Glutamatergic neuron (in vitro differentiated cells): ENCODE data around the gene ABCB6. TPM values are rescaled to one million over a fixed set of nuclear protein-coding genes. Genes with fewer than 3 reads are reported as not detected.
A peak's percentile ranks its signal among the peaks of the same experiment; 100 is the strongest.

Experiments
- DNase-seq: peaks from one replicate; pipeline ENCODE4 v3.0.0; 2022
- H3K27ac Mint-ChIP-seq: one replicate; pipeline ENCODE4 v1.8.0; 2020; ENCODE audit warnings: mild to moderate bottlenecking, mixed read lengths, inconsistent platforms; ENCODE audit not compliant: unreplicated experiment
- H3K27me3 Mint-ChIP-seq: one replicate; pipeline ENCODE4 v1.8.0; 2020; ENCODE audit warnings: mild to moderate bottlenecking, moderate library complexity, mixed read lengths, inconsistent platforms; ENCODE audit not compliant: unreplicated experiment
- H3K36me3 Mint-ChIP-seq: one replicate; pipeline ENCODE4 v1.8.0; 2020; ENCODE audit warnings: mild to moderate bottlenecking, mixed read lengths, inconsistent platforms; ENCODE audit not compliant: unreplicated experiment
- H3K4me1 Mint-ChIP-seq: one replicate; pipeline ENCODE4 v1.8.0; 2020; ENCODE audit warnings: mild to moderate bottlenecking, low read depth, mixed read lengths, inconsistent platforms; ENCODE audit not compliant: unreplicated experiment
- H3K4me3 Mint-ChIP-seq: one replicate; pipeline ENCODE4 v1.8.0; 2020; ENCODE audit warnings: mild to moderate bottlenecking, mixed read lengths, inconsistent platforms; ENCODE audit not compliant: unreplicated experiment
- H3K9me3 Mint-ChIP-seq: one replicate; pipeline ENCODE4 v1.8.0; 2020; ENCODE audit warnings: mild to moderate bottlenecking, moderate library complexity, mixed read lengths, inconsistent platforms; ENCODE audit not compliant: unreplicated experiment
- total RNA-seq: library from RNA; stranded (reverse); fragmentation: NEBNext Ultra II Directional; extraction: Animal tissue kit (Norgen Biotek cat#: 25700); gene quantifications from one replicate; pipeline ENCODE4 v1.2.1, GENCODE V29; 2021; ENCODE audit not compliant: unreplicated experiment
- TF ChIP-seq, protein P1 (sequence below): fragments of 200-600 bp; sonication (generic); IDR thresholded peaks from one replicate; pipeline ENCODE4 v1.5.0; 2021; ENCODE audit not compliant: partially characterized antibody, unreplicated experiment

Gene ABCB6
- total RNA-seq, 1 donor from 2014 or later: 49.4 TPM

GRCh38 chr2:219252900-219253752 is 34.4 kb upstream of the ABCB6 start, which contains the start of gene TUBA4B:
Gene TUBA4B, plus strand, starts transcription at chr2:219253243. Its CDS starts 165 bp downstream, at chr2:219253408.
- peaks cover 7% of the 10 kb centered on the region for H3K9me3 Mint-ChIP-seq
- no peak within 1 kb of the TSS for H3K27ac Mint-ChIP-seq
- peak within 1 kb of the TSS; percentile 88 for H3K4me3 Mint-ChIP-seq
- H3K36me3 Mint-ChIP-seq: no peaks in the 10 kb centered on the region
- TF ChIP-seq, protein P1, sequence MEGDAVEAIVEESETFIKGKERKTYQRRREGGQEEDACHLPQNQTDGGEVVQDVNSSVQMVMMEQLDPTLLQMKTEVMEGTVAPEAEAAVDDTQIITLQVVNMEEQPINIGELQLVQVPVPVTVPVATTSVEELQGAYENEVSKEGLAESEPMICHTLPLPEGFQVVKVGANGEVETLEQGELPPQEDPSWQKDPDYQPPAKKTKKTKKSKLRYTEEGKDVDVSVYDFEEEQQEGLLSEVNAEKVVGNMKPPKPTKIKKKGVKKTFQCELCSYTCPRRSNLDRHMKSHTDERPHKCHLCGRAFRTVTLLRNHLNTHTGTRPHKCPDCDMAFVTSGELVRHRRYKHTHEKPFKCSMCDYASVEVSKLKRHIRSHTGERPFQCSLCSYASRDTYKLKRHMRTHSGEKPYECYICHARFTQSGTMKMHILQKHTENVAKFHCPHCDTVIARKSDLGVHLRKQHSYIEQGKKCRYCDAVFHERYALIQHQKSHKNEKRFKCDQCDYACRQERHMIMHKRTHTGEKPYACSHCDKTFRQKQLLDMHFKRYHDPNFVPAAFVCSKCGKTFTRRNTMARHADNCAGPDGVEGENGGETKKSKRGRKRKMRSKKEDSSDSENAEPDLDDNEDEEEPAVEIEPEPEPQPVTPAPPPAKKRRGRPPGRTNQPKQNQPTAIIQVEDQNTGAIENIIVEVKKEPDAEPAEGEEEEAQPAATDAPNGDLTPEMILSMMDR: no peak
- H3K4me1 Mint-ChIP-seq: peaks cover 22% of the 10 kb centered on the region
- peak; percentile 52 for DNase-seq
- H3K27me3 Mint-ChIP-seq: peaks cover 11% of the 10 kb centered on the region

DNA sequence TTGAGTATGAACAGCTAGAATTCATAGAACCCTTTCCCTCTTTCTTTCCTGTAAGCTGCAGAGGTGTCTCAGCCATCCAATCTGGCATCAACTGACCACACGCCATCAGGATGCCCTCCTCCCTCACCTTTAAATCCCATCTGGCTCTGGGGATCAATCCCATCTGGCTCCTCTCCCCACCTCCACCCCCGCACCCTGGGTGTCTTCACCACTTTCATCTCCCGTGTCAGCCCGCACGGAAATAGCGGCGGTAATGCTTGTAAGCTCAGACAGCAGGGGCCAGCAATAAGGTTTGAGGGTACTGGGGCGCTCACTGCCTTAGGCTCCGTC is 33.8 kb upstream of the ABCB6 start:
- Mint-ChIP-seq H3K36me3 (no peaks in the 10 kb centered on the region), H3K4me3 (peak overlapping the region; percentile 88), H3K27ac (no peak overlapping the region), H3K4me1 (peaks cover 22% of the 10 kb centered on the region), H3K9me3 (peaks cover 7% of the 10 kb centered on the region), H3K27me3 (peaks cover 11% of the 10 kb centered on the region)
- TF ChIP-seq, protein P1: no peak
- no peak for DNase-seq

- TF ChIP-seq, protein P1: no peak
- Mint-ChIP-seq H3K4me3 (peak overlapping the region; percentile 88), H3K9me3 (peaks cover 5% of the 10 kb centered on the region), H3K27ac (peak overlapping the region; percentile 52), H3K36me3 (no peaks in the 10 kb centered on the region), H3K27me3 (peaks cover 11% of the 10 kb centered on the region), H3K4me1 (peaks cover 22% of the 10 kb centered on the region)
- DNase-seq: no peak
These were observed 33.3 kb upstream of the ABCB6 start for GRCh38 chr2:219252084-219252483.

- peak overlapping the region; percentile 52 for H3K27ac Mint-ChIP-seq
- TF ChIP-seq, protein P1: no peak
- peak overlapping the region; percentile 88 for H3K4me3 Mint-ChIP-seq
- H3K4me1 Mint-ChIP-seq: peaks cover 22% of the 10 kb centered on the region
- peaks cover 5% of the 10 kb centered on the region for H3K9me3 Mint-ChIP-seq
- H3K27me3 Mint-ChIP-seq: peaks cover 11% of the 10 kb centered on the region
- H3K36me3 Mint-ChIP-seq: no peaks in the 10 kb centered on the region
- DNase-seq: no peak
These were observed 32.9 kb upstream of the ABCB6 start for GRCh38 chr2:219251656-219252055.
